GM10847 (cell line): ENCODE data around the gene NAE1.

ENCODE experiments used
- POLR2A ChIP-seq: IDR thresholded peaks from 2 replicates; pipeline ENCODE4 v1.6.1; 2011; ENCODE audit not compliant: insufficient read length; ENCODE audit errors: extremely low read depth

Gene NAE1

GRCh38 chr16:66843191-66843590, 12.4 kb upstream of the NAE1 start:
- TF ChIP-seq POLR2A, result no peak

- no peak for TF ChIP-seq POLR2A
Measured at GRCh38 chr16:66842765-66843164, 12.0 kb upstream of the NAE1 start.

- no peak for TF ChIP-seq POLR2A
Measured at GRCh38 chr16:66841366-66841765, 10.6 kb upstream of the NAE1 start.

GRCh38 chr16:66840883-66841282, 10.1 kb upstream of the NAE1 start:
- no peak for TF ChIP-seq POLR2A

- TF ChIP-seq POLR2A, result no peak
Measured at GRCh38 chr16:66834746-66835145, 4.0 kb upstream of the NAE1 start.

GRCh38 chr16:66832661-66833305, 2.0 kb upstream of the NAE1 start:
- no peak for TF ChIP-seq POLR2A

GRCh38 chr16:66832190-66832589, 1.4 kb upstream of the NAE1 start:
- no peak for TF ChIP-seq POLR2A

GRCh38 chr16:66824006-66824405, 6.8 kb downstream of the NAE1 start:
- no peak for TF ChIP-seq POLR2A

GRCh38 chr16:66814734-66815133, 16.0 kb downstream of the NAE1 start:
- TF ChIP-seq POLR2A, result no peak

GRCh38 chr16:66811043-66811442, 19.7 kb downstream of the NAE1 start:
- TF ChIP-seq POLR2A, result no peak

GRCh38 chr16:66810391-66810790, 20.4 kb downstream of the NAE1 start:
- no peak for TF ChIP-seq POLR2A

- TF ChIP-seq POLR2A, result no peak
Measured at GRCh38 chr16:66809765-66810164, 21.0 kb downstream of the NAE1 start.

GRCh38 chr16:66802159-66802558, 28.6 kb downstream of the NAE1 start:
- no peak for TF ChIP-seq POLR2A

GRCh38 chr16:66801320-66802105, 29.3 kb downstream of the NAE1 start, which contains the start of gene TERB1:
TERB1 (minus strand) TSS chr16:66801584; CDS start chr16:66796798, 4,786 bp downstream.
- no peak for TF ChIP-seq POLR2A

- no peak for TF ChIP-seq POLR2A
Measured at GRCh38 chr16:66800856-66801255, 29.9 kb downstream of the NAE1 start.

GRCh38 chr16:66798161-66798560, 32.6 kb downstream of the NAE1 start:
- no peak for TF ChIP-seq POLR2A
